ENCODE results near the gene MYCBP2. TPM values are rescaled to one million over a fixed set of nuclear protein-coding genes. Genes with fewer than 3 reads are reported as not detected.

The MYCBP2 gene
- polyA plus RNA-seq, 2 of the 4 experiments (the other 2 are of a cell fraction) = 15.8 to 37.8 TPM

DNA sequence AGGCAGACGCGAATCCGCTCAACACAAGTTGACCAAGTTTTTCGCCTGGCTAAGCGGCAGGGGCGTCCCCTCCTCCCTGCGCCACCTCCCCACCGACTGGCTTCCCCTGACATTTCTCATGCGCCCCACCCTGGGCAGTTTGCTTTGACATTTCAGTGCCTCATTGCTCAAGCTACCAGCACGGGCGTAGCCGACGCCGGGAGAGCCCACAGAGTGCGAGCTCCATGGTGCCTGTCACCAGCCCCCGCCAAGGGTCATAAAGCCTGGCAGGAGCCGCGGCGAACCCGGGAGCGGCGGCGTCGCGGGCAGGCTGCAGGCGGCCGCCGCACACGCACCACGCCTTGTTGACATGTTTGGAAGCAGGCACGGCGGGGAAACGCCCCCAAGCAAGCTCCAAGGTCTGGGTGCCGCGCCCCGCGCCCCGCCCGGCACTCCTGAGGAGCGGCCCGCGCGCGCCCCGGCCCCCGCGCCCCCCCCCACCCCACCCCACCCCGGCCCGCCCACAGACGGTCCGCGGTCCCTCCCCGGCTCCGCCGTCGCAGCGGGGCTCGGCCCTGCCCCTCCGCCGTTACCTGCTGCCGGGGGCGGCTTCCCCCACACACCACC, 300.5 kb downstream of the MYCBP2 start:
- TF ChIP-seq MAX (IDR thresholded peaks at IDR 0.05) = peak; percentile 24; the same call in 1 of the 2 replicates
- TF ChIP-seq EHF (CRISPR knock-in tag; IDR thresholded peaks at IDR 0.05) = no peak
- no peak for TF ChIP-seq FOSB (CRISPR knock-in tag; IDR thresholded peaks at IDR 0.05)
- CTCF ChIA-PET = interaction anchor here (1.1 to 2.0 kb wide), 2 partner anchors 12 to 24 kb away, joined by 3 to 6 read pairs; no protein-coding TSS in a partner anchor
- POLR2A ChIA-PET = interaction anchor here (0.6 to 2.1 kb wide), 5 partner anchors 9 to 452 kb away, joined by 3 to 10 read pairs (median 4); partner anchors contain the start of gene CLN5
- peak; percentile 79 to 84 for ATAC-seq
- Histone ChIP-seq H3K27ac (peak overlapping the region; percentile 95 to 100), H3K4me2 (peak overlapping the region; percentile 91), H3K4me1 (peaks cover 29% of the 10 kb centered on the region), H3K4me3 (peak overlapping the region; percentile 83), H3K9me3 (no peaks in the 10 kb centered on the region)
- DNase-seq (ENCODE audit: low read depth in 1 of 2, low spot score in 1 of 2) = peak; percentile 15 to 66
- WGBS (ENCODE audit: missing lambda C conversion rate) = 0% methylated on average over 7 of the region's 62 CpGs
- no peak for FAIRE-seq

- Histone ChIP-seq H3K9me3 (no peaks in the 10 kb centered on the region), H3K4me3 (no peak overlapping the region), H3K27ac (no peak overlapping the region), H3K4me1 (peaks cover 20% of the 10 kb centered on the region), H3K4me2 (peak overlapping the region; percentile 33; the same call in 1 of the 3 replicates)
- FAIRE-seq (no peak), DNase-seq (ENCODE audit: low read depth in 1 of 2, low spot score in 1 of 2) (no peak), ATAC-seq (no peak)
- POLR2A ChIA-PET = no interaction called here
- WGBS (ENCODE audit: missing lambda C conversion rate) = 77% methylated on average over 3 of the region's 3 CpGs
- CTCF ChIA-PET = no interaction called here
- TF ChIP-seq ESRRA (IDR thresholded peaks at IDR 0.05; ENCODE audit: borderline replicate concordance, low read length) = no peak
- TF ChIP-seq, protein P1, sequence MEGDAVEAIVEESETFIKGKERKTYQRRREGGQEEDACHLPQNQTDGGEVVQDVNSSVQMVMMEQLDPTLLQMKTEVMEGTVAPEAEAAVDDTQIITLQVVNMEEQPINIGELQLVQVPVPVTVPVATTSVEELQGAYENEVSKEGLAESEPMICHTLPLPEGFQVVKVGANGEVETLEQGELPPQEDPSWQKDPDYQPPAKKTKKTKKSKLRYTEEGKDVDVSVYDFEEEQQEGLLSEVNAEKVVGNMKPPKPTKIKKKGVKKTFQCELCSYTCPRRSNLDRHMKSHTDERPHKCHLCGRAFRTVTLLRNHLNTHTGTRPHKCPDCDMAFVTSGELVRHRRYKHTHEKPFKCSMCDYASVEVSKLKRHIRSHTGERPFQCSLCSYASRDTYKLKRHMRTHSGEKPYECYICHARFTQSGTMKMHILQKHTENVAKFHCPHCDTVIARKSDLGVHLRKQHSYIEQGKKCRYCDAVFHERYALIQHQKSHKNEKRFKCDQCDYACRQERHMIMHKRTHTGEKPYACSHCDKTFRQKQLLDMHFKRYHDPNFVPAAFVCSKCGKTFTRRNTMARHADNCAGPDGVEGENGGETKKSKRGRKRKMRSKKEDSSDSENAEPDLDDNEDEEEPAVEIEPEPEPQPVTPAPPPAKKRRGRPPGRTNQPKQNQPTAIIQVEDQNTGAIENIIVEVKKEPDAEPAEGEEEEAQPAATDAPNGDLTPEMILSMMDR (IDR thresholded peaks at IDR 0.05) = no peak
Measured at GRCh38 chr13:77022341-77022740, 304.6 kb downstream of the MYCBP2 start.

- H3K4me2 ChIP-seq = no peak overlapping the region
- no peak for ATAC-seq
- no peak for DNase-seq (ENCODE audit: low read depth in 1 of 2, low spot score in 1 of 2)
- no peak overlapping the region for H3K27ac ChIP-seq
- peaks cover 9% of the 10 kb centered on the region; the same call in 2 of the 3 replicates for H3K4me1 ChIP-seq
- H3K9me3 ChIP-seq = no peaks in the 10 kb centered on the region
- H3K4me3 ChIP-seq = no peak overlapping the region
- TF ChIP-seq HOXB13 (CRISPR knock-in tag; IDR thresholded peaks at IDR 0.05; ENCODE audit: low read depth) (no peak), SREBF2 (IDR thresholded peaks at IDR 0.05) (no peak), MAZ (IDR thresholded peaks at IDR 0.05; ENCODE audit: borderline replicate concordance, low read depth, low read length) (no peak), MAX (IDR thresholded peaks at IDR 0.05) (no peak), RAD21 (conservative IDR thresholded peaks at IDR 0.05 in 1 of 2, IDR thresholded peaks at IDR 0.05 in 1 of 2) (no peak), EP300 (IDR thresholded peaks at IDR 0.05) (no peak), RARB (CRISPR knock-in tag; IDR thresholded peaks at IDR 0.05) (no peak), ZFP36 (IDR thresholded peaks at IDR 0.05; ENCODE audit: borderline replicate concordance, partially characterized antibody) (no peak)
- TF ChIP-seq, protein P2, sequence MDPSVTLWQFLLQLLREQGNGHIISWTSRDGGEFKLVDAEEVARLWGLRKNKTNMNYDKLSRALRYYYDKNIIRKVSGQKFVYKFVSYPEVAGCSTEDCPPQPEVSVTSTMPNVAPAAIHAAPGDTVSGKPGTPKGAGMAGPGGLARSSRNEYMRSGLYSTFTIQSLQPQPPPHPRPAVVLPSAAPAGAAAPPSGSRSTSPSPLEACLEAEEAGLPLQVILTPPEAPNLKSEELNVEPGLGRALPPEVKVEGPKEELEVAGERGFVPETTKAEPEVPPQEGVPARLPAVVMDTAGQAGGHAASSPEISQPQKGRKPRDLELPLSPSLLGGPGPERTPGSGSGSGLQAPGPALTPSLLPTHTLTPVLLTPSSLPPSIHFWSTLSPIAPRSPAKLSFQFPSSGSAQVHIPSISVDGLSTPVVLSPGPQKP (IDR thresholded peaks at IDR 0.05; ENCODE audit: low read depth, low read length) = no peak
- TF ChIP-seq, protein P3, sequence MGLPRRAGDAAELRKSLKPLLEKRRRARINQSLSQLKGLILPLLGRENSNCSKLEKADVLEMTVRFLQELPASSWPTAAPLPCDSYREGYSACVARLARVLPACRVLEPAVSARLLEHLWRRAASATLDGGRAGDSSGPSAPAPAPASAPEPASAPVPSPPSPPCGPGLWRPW (IDR thresholded peaks at IDR 0.05) = no peak
- CTCF ChIA-PET = no interaction called here
- FAIRE-seq = no peak
- POLR2A ChIA-PET = interaction anchor here (0.7 kb wide), 1 partner anchor 549 kb away, joined by 5 read pairs; no protein-coding TSS in a partner anchor
Measured at GRCh38 chr13:77019756-77020155, 307.1 kb downstream of the MYCBP2 start.
